Upper lobe of right lung (tissue), 1 donor: ENCODE results near the gene CREB3L4. TPM values are rescaled to one million over a fixed set of nuclear protein-coding genes. Genes with fewer than 3 reads are reported as not detected.

Experiments used
- ATAC-seq: fragments of 200-7000 bp; cut with Tn5 transposase; one replicate; pipeline ENCODE4 v1.9.1; 2020; ENCODE audit warnings: mild to moderate bottlenecking, moderate library complexity
- DNase-seq: peaks from one replicate; pipeline ENCODE4 v3.0.0-alpha.2; 2020
- H3K27ac ChIP-seq: fragments of 200-600 bp; one replicate; pipeline ENCODE4 v1.8.0; 2022
- H3K27me3 ChIP-seq: fragments of 200-600 bp; one replicate; pipeline ENCODE4 v1.8.0; 2022; ENCODE audit warnings: mild to moderate bottlenecking
- H3K36me3 ChIP-seq: fragments of 200-600 bp; one replicate; pipeline ENCODE4 v1.8.0; 2022
- H3K4me1 ChIP-seq: fragments of 200-600 bp; one replicate; pipeline ENCODE4 v1.8.0; 2022
- H3K4me3 ChIP-seq: fragments of 200-600 bp; one replicate; pipeline ENCODE4 v1.8.0; 2022; ENCODE audit warnings: mild to moderate bottlenecking
- H3K9me3 ChIP-seq: fragments of 200-600 bp; one replicate; pipeline ENCODE4 v1.8.0; 2022
- intact Hi-C: fragments of 100-400 bp; cut with DNase I; formaldehyde crosslinking; loops from one replicate; pipeline ENCODE4 v1.11.0; 2022
- total RNA-seq: library from RNA; stranded (reverse); fragmentation: NEBNext Ultra II Directional; extraction: Animal tissue kit (Norgen Biotek cat#: 25700); gene quantifications from one replicate; pipeline ENCODE4 v1.2.1, GENCODE V29; 2021
- TF ChIP-seq, protein P1 (sequence below): fragments of 200-600 bp; IDR thresholded peaks from one replicate; pipeline ENCODE4 v1.8.0; 2022; ENCODE audit warnings: antibody characterized with exemption
- donor health status: DM: no; HTN: yes; CAD: no; lungs with severe emphysema.

Gene CREB3L4
- total RNA-seq, 1 donor from 2014 or later: 10.5 TPM

DNA sequence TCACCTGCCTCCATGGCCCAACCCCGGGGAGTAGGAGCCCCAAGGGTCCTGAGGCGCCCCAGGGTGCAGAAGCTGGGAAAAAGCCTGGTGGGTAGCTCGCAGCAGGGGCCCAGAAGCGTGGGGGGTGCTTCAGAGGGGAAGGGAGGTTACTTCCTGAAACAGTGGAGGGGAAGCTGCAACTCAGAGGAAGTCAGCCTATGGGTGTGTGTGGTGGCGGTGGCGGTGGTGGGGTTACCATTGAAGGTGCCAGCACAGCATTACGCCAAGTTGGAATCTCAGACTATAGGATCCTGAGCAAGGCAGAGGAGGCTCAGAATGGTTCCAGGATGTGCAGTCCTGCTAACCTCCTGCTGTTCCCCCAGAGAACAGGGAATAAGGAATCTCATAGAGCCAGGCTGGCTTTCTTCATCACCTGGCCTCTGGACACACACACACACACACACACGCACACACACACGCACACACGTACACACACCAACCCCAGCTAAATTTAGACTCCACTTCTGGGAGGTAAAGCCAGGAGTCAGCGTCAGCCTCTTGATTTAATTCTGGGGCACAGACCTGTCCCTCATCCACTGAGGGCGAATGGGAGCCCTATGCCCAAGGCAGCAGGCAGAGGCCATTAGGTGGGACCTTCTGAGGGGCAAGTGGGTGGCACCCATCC lies 22.4 kb upstream of the CREB3L4 start:
- intact Hi-C loops: no loop called here
- Histone ChIP-seq H3K4me1 (peaks cover 23% of the 10 kb centered on the region), H3K9me3 (no peaks in the 10 kb centered on the region), H3K27ac (peak overlapping the region; percentile 95), H3K27me3 (no peaks in the 10 kb centered on the region), H3K4me3 (peak overlapping the region; percentile 78), H3K36me3 (peaks cover 58% of the 10 kb centered on the region)
- DNase-seq: peak; percentile 85
- ATAC-seq: peak; percentile 65
- TF ChIP-seq, protein P1, sequence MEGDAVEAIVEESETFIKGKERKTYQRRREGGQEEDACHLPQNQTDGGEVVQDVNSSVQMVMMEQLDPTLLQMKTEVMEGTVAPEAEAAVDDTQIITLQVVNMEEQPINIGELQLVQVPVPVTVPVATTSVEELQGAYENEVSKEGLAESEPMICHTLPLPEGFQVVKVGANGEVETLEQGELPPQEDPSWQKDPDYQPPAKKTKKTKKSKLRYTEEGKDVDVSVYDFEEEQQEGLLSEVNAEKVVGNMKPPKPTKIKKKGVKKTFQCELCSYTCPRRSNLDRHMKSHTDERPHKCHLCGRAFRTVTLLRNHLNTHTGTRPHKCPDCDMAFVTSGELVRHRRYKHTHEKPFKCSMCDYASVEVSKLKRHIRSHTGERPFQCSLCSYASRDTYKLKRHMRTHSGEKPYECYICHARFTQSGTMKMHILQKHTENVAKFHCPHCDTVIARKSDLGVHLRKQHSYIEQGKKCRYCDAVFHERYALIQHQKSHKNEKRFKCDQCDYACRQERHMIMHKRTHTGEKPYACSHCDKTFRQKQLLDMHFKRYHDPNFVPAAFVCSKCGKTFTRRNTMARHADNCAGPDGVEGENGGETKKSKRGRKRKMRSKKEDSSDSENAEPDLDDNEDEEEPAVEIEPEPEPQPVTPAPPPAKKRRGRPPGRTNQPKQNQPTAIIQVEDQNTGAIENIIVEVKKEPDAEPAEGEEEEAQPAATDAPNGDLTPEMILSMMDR: no peak

DNA sequence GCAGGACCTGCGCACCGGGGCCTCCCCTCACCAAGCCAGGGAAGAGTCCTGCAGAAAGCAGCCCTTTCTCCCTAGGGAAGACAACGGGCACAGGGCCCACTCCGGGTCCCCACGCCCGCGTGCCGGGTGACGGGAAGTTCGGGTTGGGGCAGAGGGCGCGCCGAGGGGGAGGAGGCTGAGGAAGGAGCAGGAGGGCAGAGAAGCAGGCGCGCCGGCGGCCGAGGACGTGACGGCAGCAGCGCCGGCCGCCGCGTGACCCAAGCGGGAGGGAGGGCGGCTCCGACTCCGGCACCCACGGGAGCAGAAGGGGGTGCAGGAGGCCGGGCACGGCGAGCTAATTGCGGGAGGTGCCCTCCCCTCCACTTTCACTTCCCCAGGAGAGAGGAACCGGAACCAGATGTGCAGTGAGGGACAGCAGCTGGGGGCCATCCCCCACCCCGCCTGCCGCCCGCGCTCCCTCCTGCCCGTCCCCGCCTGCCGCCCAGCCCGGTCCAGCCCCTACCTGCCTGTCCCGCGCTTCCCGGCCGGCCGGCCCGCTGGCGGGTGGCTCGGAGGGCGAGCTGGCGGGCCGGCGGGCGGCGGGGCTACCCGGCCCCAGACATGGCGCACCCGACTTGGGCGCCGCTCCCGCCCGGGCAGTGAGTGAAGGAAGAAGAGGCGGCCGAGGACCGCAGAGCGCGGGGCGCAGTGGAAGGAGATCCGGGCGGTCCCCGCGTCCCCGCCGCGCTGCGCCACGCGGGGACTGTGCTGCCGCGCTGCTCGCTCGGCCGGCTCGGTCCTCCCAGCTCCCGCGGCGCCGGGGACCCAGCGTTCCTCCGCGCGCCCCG lies 21.7 kb upstream of the CREB3L4 start:
- intact Hi-C loops: no loop called here
- DNase-seq: peak; percentile 97
- peaks cover 23% of the 10 kb centered on the region for H3K4me1 ChIP-seq
- TF ChIP-seq, protein P1: no peak
- peak overlapping the region; percentile 95 for H3K27ac ChIP-seq
- H3K9me3 ChIP-seq: no peaks in the 10 kb centered on the region
- no peaks in the 10 kb centered on the region for H3K27me3 ChIP-seq
- H3K36me3 ChIP-seq: peaks cover 58% of the 10 kb centered on the region
- peak overlapping the region; percentile 78 for H3K4me3 ChIP-seq
- ATAC-seq: peak; percentile 86

DNA sequence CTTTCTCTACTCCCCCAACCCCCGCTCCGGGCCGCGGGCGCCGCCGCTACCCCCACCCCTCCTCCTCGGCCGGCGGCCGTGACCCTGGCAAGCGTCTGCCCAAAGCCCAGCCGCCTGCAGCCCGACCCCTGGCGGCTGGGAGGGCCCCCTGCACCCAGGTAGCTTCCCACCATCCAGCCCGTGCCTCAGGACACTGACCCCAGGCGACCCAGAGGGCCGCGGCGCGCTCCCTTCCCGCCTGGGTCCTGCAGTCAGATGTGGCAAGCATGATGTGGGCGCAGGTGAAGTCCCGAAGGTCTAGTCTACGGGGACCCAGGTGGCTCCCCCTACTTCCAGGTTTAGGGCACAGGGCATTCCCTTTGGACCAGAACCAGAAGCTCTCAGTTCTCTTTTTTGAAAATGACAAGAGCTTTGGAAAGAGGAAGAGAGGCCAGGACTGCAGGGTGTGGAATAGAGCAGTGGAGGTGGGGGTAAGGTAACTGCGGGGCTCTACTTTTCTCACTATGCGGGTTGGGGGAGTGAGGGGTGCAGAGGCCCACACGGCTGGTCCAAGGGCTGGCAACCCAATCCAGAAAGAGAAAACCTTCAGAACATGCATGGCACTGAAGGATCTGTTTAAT lies 21.0 kb upstream of the CREB3L4 start, which contains the start of gene DENND4B:
DENND4B (minus strand) TSS at position 97 of the 620 bp plus-strand sequence. CDS start 2,344 bp downstream, outside the sequence.
- Histone ChIP-seq H3K36me3 (peaks cover 62% of the 10 kb centered on the region), H3K9me3 (no peaks in the 10 kb centered on the region), H3K27ac (peak within 1 kb of the TSS; percentile 95), H3K4me1 (peaks cover 23% of the 10 kb centered on the region), H3K4me3 (peak within 1 kb of the TSS; percentile 78), H3K27me3 (no peaks in the 10 kb centered on the region)
- DNase-seq: peak; percentile 94
- ATAC-seq: peak; percentile 88
- intact Hi-C loops: no loop called here
- TF ChIP-seq, protein P1: peak; percentile 94

DNA sequence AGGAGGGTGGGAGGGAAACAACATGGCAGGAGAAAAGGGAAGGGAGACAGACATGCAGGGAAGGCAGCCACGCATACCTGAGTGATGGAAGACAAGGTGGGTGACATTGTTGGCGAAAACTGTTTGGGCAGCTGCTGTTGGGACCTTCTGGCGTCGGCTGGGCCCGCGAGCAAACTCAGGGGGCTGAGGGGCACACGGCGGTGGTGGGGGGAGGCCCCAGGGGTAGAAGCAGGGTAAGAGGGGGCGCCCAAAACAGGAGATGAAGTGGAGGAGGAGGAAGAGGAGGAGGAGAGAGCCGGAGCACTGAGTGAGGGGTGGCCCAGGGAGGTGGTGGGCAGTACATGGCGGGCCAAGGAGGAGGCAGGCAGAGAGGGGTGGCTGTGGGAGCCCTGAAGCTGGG lies 16.5 kb upstream of the CREB3L4 start:
- TF ChIP-seq, protein P1: no peak
- Histone ChIP-seq H3K4me3 (no peak overlapping the region), H3K27me3 (no peaks in the 10 kb centered on the region), H3K36me3 (peaks cover 75% of the 10 kb centered on the region), H3K4me1 (peaks cover 17% of the 10 kb centered on the region), H3K27ac (no peak overlapping the region), H3K9me3 (no peaks in the 10 kb centered on the region)
- intact Hi-C loops: no loop called here
- no peak for ATAC-seq
- no peak for DNase-seq

DNA sequence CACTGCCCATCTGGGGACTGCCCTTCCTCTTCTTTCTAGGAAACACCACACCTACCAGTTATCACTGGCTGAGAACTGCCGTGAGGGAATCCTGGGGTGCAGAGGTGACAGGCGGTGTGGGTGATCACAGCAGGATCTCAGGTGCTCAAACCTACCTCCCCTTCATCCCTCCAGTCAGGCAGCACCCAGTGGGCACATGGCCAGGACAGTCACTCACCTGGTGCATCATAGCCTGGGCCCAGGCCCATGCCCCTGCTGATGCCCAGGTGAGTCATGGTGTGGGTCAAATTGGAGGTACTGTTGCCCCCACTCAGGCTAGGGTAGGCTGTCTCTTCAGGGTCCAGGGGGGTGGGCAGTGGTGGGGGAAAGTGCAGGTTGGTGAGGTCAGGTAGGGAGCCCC lies 15.9 kb upstream of the CREB3L4 start:
- Histone ChIP-seq H3K36me3 (peaks cover 75% of the 10 kb centered on the region), H3K27ac (no peak overlapping the region), H3K4me1 (peaks cover 21% of the 10 kb centered on the region), H3K27me3 (no peaks in the 10 kb centered on the region), H3K4me3 (no peak overlapping the region), H3K9me3 (no peaks in the 10 kb centered on the region)
- DNase-seq (no peak), ATAC-seq (no peak)
- intact Hi-C loops: no loop called here
- TF ChIP-seq, protein P1: no peak
